WTC11 (cell line): ENCODE results near the gene KCNK16. TPM values are rescaled to one million over a fixed set of nuclear protein-coding genes. Genes with fewer than 3 reads are reported as not detected.

Source experiments
- ATAC-seq: fragments of 200-7000 bp; cut with Tn5 transposase; 2 replicates; pipeline ENCODE4 v1.10.0; 2021; ENCODE audit warnings: mild to moderate bottlenecking, moderate library complexity
- Bru-seq: library from RNA; stranded (reverse); fragments of 400-500 nt; gene quantifications from one replicate; lab custom pipeline; 2021; lab: Mats Ljungman, UMichigan
- CTCF ChIA-PET: fragments of 300-600 bp; sonication (Branson Sonifier 250); formaldehyde crosslinking; loops from one replicate; lab custom pipeline; 2021; ENCODE audit warnings: antibody characterized with exemption; lab: Charles Lee
- POLR2A ChIA-PET: fragments of 350-600 bp; sonication (Branson Sonifier 250); formaldehyde crosslinking; loops from one replicate; lab custom pipeline; 2021; ENCODE audit warnings: antibody characterized with exemption; lab: Charles Lee
- DNase-seq: peaks from one replicate; pipeline ENCODE4 v3.0.0; 2021; ENCODE audit warnings: low spot score
- H3K27ac Mint-ChIP-seq: 2 replicates; pipeline ENCODE4 v1.8.0; 2021; ENCODE audit warnings: mixed read lengths
- H3K27me3 Mint-ChIP-seq: 2 replicates; pipeline ENCODE4 v1.8.0; 2021; ENCODE audit warnings: low read depth, mild to moderate bottlenecking, moderate library complexity, mixed read lengths
- H3K36me3 Mint-ChIP-seq: 2 replicates; pipeline ENCODE4 v1.8.0; 2021; ENCODE audit warnings: mixed read lengths
- H3K4me1 Mint-ChIP-seq: 2 replicates; pipeline ENCODE4 v1.8.0; 2022; ENCODE audit warnings: mixed read lengths
- H3K4me3 Mint-ChIP-seq: 2 replicates; pipeline ENCODE4 v1.8.0; 2021; ENCODE audit warnings: mild to moderate bottlenecking, moderate library complexity, mixed read lengths
- H3K9me3 Mint-ChIP-seq: 2 replicates; pipeline ENCODE4 v1.8.0; 2021; ENCODE audit warnings: mixed read lengths
- CREB1 ChIP-seq: sonication (generic); formaldehyde crosslinking; IDR thresholded peaks from 2 replicates; pipeline ENCODE4 v1.8.0; 2023; ENCODE audit warnings: mild to moderate bottlenecking, missing genetic modification reagents
- FOXJ3 ChIP-seq: sonication (generic); formaldehyde crosslinking; IDR thresholded peaks from 2 replicates; pipeline ENCODE4 v1.9.0; 2021; ENCODE audit warnings: missing genetic modification reagents, mild to moderate bottlenecking, borderline replicate concordance
- GRHL2 ChIP-seq: fragments of 250-450 bp; sonication (Bioruptor Pico); IDR thresholded peaks from 2 replicates; pipeline ENCODE4 v1.8.0; 2022; ENCODE audit warnings: mild to moderate bottlenecking, moderate library complexity; ENCODE audit not compliant: insufficient replicate concordance, severe bottlenecking
- GTF2I ChIP-seq: fragments of 250-450 bp; sonication (Bioruptor Pico); conservative IDR thresholded peaks from 2 replicates; pipeline ENCODE4 v1.4.0; 2021; ENCODE audit warnings: mild to moderate bottlenecking
- NR1H2 ChIP-seq: sonication (generic); formaldehyde crosslinking; IDR thresholded peaks from 2 replicates; pipeline ENCODE4 v1.9.0; 2021; ENCODE audit warnings: mild to moderate bottlenecking, moderate library complexity, missing genetic modification reagents
- SMAD4 ChIP-seq: sonication (generic); formaldehyde crosslinking; IDR thresholded peaks from 2 replicates; pipeline ENCODE4 v1.8.0; 2022; ENCODE audit warnings: mild to moderate bottlenecking, missing genetic modification reagents
- TCF7 ChIP-seq: sonication (generic); formaldehyde crosslinking; IDR thresholded peaks from 2 replicates; pipeline ENCODE4 v1.8.0; 2022; ENCODE audit warnings: mild to moderate bottlenecking, low read depth, missing genetic modification reagents, moderate library complexity
- USF2 ChIP-seq: sonication (generic); formaldehyde crosslinking; IDR thresholded peaks from 2 replicates; pipeline ENCODE4 v1.8.1; 2023; ENCODE audit warnings: mild to moderate bottlenecking, missing genetic modification reagents, moderate library complexity
- ZBTB21 ChIP-seq: sonication (generic); formaldehyde crosslinking; IDR thresholded peaks from 2 replicates; pipeline ENCODE4 v1.8.1; 2023; ENCODE audit warnings: mild to moderate bottlenecking, missing genetic modification reagents, borderline replicate concordance
- ZNF263 ChIP-seq: sonication (generic); formaldehyde crosslinking; IDR thresholded peaks from 2 replicates; pipeline ENCODE4 v1.8.1; 2022; ENCODE audit warnings: low read depth, mild to moderate bottlenecking, moderate library complexity, missing genetic modification reagents
- ZNF416 ChIP-seq: fragments of 250-450 bp; sonication (Bioruptor Pico); IDR thresholded peaks from 2 replicates; pipeline ENCODE4 v1.9.0; 2021; ENCODE audit warnings: mild to moderate bottlenecking, inconsistent platforms
- long read RNA-seq, 3 experiments: library from RNA in 1 of 3; library from capped mRNA in 1 of 3; library from polyadenylated mRNA in 1 of 3; unstranded in 2 of 3; stranded (forward) in 1 of 3; transcript quantifications; one replicate each; pipeline ENCODE4 v2.0.0, GENCODE V29; 2021
- total RNA-seq: library from RNA; stranded (reverse); gene quantifications from 3 replicates; pipeline ENCODE4 v1.2.3, GENCODE V29; 2021
- TF ChIP-seq, protein P1 (sequence below): fragments of 250-450 bp; sonication (Bioruptor Pico); IDR thresholded peaks from 2 replicates; pipeline ENCODE4 v1.9.0; 2021; ENCODE audit warnings: mild to moderate bottlenecking
- TF ChIP-seq, protein P2 (sequence below): sonication (generic); formaldehyde crosslinking; IDR thresholded peaks from 2 replicates; pipeline ENCODE4 v1.8.0; 2022; ENCODE audit warnings: mild to moderate bottlenecking, missing genetic modification reagents
- TF ChIP-seq, protein P3 (sequence below): fragments of 250-450 bp; sonication (Bioruptor Pico); IDR thresholded peaks from 2 replicates; pipeline ENCODE4 v1.9.0; 2021; ENCODE audit warnings: mild to moderate bottlenecking, borderline replicate concordance
- TF ChIP-seq, protein P4 (sequence below): sonication (generic); formaldehyde crosslinking; IDR thresholded peaks from 2 replicates; pipeline ENCODE4 v1.8.1; 2023; ENCODE audit warnings: mild to moderate bottlenecking, moderate library complexity, missing genetic modification reagents
- TF ChIP-seq, protein P5 (sequence below): sonication (generic); formaldehyde crosslinking; conservative IDR thresholded peaks from 2 replicates; pipeline ENCODE4 v1.8.1; 2022; ENCODE audit warnings: mild to moderate bottlenecking, missing genetic modification reagents

KCNK16 gene
- total RNA-seq (not detected in 3 replicates), Bru-seq, nascent RNA (not detected)
- long read RNA-seq, experiment 1: 0 reads
- long read RNA-seq, experiment 2: 0 reads
- long read RNA-seq, experiment 3: 0 reads

DNA sequence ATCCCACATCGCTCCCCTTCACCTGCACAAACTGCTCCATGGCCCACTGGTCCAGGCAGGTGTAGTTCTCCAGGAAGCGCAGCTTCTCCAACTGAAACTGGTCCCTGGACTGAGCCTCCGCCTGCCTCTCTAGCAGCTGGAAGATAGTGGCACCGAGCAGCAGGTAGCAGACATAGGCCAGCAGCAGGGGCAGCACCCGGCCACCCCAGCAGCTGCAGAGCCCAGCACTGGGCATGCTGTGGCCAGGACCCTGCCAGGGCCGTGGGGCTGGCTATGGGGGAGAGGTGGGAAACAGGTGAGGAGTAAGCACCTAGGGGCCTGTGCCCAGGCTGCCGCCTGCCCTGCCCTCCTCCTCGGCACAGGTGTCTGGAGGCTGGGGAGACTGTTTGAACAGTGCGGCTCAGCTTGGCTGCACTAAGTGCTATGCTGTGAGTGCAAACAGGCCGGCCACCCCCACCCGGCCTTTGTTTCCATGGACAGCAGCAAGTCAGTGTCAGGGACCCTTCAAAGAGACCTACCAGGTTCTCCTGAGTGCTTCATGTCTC lies at the start of gene KCNK16:
TSS of gene KCNK16 (minus strand) at position 397 of the 545 bp plus-strand sequence. CDS start at position 235, 162 bp downstream.
- TF ChIP-seq, protein P1, sequence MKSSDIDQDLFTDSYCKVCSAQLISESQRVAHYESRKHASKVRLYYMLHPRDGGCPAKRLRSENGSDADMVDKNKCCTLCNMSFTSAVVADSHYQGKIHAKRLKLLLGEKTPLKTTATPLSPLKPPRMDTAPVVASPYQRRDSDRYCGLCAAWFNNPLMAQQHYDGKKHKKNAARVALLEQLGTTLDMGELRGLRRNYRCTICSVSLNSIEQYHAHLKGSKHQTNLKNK (CRISPR knock-in tag): no peak
- TF ChIP-seq NR1H2 (CRISPR knock-in tag) (no peak), TCF7 (no peak), FOXJ3 (CRISPR knock-in tag) (no peak), SMAD4 (CRISPR knock-in tag) (no peak), USF2 (no peak), ZBTB21 (CRISPR knock-in tag) (no peak), GRHL2 (CRISPR knock-in tag) (no peak), GTF2I (no peak), CREB1 (CRISPR knock-in tag) (no peak), ZNF416 (CRISPR knock-in tag) (no peak), ZNF263 (CRISPR knock-in tag) (no peak)
- TF ChIP-seq, protein P2, sequence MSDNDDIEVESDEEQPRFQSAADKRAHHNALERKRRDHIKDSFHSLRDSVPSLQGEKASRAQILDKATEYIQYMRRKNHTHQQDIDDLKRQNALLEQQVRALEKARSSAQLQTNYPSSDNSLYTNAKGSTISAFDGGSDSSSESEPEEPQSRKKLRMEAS (CRISPR knock-in tag): no peak
- TF ChIP-seq, protein P3, sequence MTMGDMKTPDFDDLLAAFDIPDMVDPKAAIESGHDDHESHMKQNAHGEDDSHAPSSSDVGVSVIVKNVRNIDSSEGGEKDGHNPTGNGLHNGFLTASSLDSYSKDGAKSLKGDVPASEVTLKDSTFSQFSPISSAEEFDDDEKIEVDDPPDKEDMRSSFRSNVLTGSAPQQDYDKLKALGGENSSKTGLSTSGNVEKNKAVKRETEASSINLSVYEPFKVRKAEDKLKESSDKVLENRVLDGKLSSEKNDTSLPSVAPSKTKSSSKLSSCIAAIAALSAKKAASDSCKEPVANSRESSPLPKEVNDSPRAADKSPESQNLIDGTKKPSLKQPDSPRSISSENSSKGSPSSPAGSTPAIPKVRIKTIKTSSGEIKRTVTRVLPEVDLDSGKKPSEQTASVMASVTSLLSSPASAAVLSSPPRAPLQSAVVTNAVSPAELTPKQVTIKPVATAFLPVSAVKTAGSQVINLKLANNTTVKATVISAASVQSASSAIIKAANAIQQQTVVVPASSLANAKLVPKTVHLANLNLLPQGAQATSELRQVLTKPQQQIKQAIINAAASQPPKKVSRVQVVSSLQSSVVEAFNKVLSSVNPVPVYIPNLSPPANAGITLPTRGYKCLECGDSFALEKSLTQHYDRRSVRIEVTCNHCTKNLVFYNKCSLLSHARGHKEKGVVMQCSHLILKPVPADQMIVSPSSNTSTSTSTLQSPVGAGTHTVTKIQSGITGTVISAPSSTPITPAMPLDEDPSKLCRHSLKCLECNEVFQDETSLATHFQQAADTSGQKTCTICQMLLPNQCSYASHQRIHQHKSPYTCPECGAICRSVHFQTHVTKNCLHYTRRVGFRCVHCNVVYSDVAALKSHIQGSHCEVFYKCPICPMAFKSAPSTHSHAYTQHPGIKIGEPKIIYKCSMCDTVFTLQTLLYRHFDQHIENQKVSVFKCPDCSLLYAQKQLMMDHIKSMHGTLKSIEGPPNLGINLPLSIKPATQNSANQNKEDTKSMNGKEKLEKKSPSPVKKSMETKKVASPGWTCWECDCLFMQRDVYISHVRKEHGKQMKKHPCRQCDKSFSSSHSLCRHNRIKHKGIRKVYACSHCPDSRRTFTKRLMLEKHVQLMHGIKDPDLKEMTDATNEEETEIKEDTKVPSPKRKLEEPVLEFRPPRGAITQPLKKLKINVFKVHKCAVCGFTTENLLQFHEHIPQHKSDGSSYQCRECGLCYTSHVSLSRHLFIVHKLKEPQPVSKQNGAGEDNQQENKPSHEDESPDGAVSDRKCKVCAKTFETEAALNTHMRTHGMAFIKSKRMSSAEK (CRISPR knock-in tag): no peak
- TF ChIP-seq, protein P4, sequence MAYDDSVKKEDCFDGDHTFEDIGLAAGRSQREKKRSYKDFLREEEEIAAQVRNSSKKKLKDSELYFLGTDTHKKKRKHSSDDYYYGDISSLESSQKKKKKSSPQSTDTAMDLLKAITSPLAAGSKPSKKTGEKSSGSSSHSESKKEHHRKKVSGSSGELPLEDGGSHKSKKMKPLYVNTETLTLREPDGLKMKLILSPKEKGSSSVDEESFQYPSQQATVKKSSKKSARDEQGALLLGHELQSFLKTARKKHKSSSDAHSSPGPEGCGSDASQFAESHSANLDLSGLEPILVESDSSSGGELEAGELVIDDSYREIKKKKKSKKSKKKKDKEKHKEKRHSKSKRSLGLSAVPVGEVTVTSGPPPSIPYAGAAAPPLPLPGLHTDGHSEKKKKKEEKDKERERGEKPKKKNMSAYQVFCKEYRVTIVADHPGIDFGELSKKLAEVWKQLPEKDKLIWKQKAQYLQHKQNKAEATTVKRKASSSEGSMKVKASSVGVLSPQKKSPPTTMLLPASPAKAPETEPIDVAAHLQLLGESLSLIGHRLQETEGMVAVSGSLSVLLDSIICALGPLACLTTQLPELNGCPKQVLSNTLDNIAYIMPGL (CRISPR knock-in tag): no peak
- TF ChIP-seq, protein P5, sequence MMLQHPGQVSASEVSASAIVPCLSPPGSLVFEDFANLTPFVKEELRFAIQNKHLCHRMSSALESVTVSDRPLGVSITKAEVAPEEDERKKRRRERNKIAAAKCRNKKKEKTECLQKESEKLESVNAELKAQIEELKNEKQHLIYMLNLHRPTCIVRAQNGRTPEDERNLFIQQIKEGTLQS (CRISPR knock-in tag): no peak
- ATAC-seq: no peak
- CTCF ChIA-PET: interaction anchor here (1.0 to 1.2 kb wide), 2 partner anchors 13 to 20 kb away, joined by 3 to 5 read pairs; no protein-coding TSS in a partner anchor

DNA sequence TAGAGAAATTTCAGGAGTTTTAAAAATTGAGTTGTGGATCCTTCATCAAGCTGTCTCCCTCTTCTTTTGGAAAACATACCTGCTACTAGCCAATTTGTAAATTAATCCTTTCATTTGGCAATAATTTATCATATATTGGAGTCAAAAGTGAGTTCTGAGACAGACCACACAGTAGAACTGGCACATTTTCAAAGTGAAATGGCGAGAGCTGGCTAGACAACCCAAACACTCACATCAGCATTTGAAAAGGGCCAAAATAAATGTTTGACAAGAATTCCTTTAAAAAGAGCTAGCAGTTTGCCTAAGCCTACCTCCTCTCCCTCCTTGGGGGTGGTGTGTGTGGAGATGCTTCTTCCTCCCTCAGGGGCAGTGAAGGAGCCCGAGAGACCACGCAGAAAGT lies 47.9 kb upstream of the KCNK16 start:
- H3K36me3 Mint-ChIP-seq: no peaks in the 10 kb centered on the region
- TF ChIP-seq CREB1 (CRISPR knock-in tag): no peak
- TF ChIP-seq, protein P2 (CRISPR knock-in tag): no peak
- ChIA-PET CTCF (interaction anchor here (0.6 to 2.7 kb wide), 20 partner anchors 8 to 1215 kb away, joined by 3 to 25 read pairs (median 4); no protein-coding TSS in a partner anchor), POLR2A (no interaction called here)
- DNase-seq (no peak), ATAC-seq (no peak; the same call in 1 of the 2 replicates)
- no peaks in the 10 kb centered on the region for H3K9me3 Mint-ChIP-seq
- no peak overlapping the region for H3K4me3 Mint-ChIP-seq
- peaks cover 20% of the 10 kb centered on the region for H3K4me1 Mint-ChIP-seq
- no peak overlapping the region for H3K27ac Mint-ChIP-seq
- peaks cover 3% of the 10 kb centered on the region; the same call in 1 of the 2 replicates for H3K27me3 Mint-ChIP-seq

More for the DNA sequence above, at the start of gene KCNK16:
- POLR2A ChIA-PET: interaction anchor here (0.6 kb wide), 1 partner anchor 1306 kb away, joined by 3 read pairs; no protein-coding TSS in a partner anchor
- no peaks in the 10 kb centered on the region for H3K36me3 Mint-ChIP-seq
- peaks cover 15% of the 10 kb centered on the region for H3K27me3 Mint-ChIP-seq
- no peak for DNase-seq
- H3K4me1 Mint-ChIP-seq: peaks cover 2% of the 10 kb centered on the region; the same call in 1 of the 2 replicates
- H3K4me3 Mint-ChIP-seq: no peak within 1 kb of the TSS
- peaks cover 4% of the 10 kb centered on the region for H3K9me3 Mint-ChIP-seq
- H3K27ac Mint-ChIP-seq: no peak within 1 kb of the TSS
